Stomach (tissue), 9 donors: ENCODE measurements around the gene JAML. TPM values are rescaled to one million over a fixed set of nuclear protein-coding genes. Genes with fewer than 3 reads are reported as not detected.

ENCODE experiments used
- DNase-seq, 2 donors: peaks; one replicate each; pipeline versions ENCODE4 v3.0.0 to v3.0.0-alpha.2; 2013 to 2019
- H3K27ac ChIP-seq, 5 donors: fragments of 200-600 bp in 4 of 5; sonication (generic) in 4 of 5; one replicate each; pipeline ENCODE4 v1.5.1; 2013 to 2019; ENCODE audit warnings: mild to moderate bottlenecking in 1 of 5, moderate library complexity in 1 of 5
- H3K27me3 ChIP-seq, 3 donors: fragments of 200-600 bp; sonication (generic); one replicate each; pipeline ENCODE4 v1.5.1; 2017 to 2019; ENCODE audit warnings: mixed run types in 1 of 3
- H3K36me3 ChIP-seq, 4 donors: fragments of 200-600 bp; sonication (generic); 1 replicate in 3 of 4; 2 replicates in 1 of 4; pipeline ENCODE4 v1.5.1; 2016 to 2019
- H3K4me1 ChIP-seq, 4 donors: fragments of 200-600 bp; sonication (generic); one replicate each; pipeline ENCODE4 v1.5.1; 2016 to 2019
- H3K4me3 ChIP-seq, 4 donors: fragments of 200-600 bp; sonication (generic) in 3 of 4; one replicate each; pipeline ENCODE4 v1.5.1; 2016 to 2019; ENCODE audit warnings: mild to moderate bottlenecking in 1 of 4
- H3K9me3 ChIP-seq, 4 donors: fragments of 200-600 bp; sonication (generic); one replicate each; pipeline ENCODE4 v1.5.1; 2016 to 2019
- CTCF ChIP-seq, 7 experiments: fragments of 450-650 bp in 4 of 7; fragments of 200-600 bp in 3 of 7; sonication (generic) in 3 of 7; IDR thresholded peaks; one replicate each; pipeline ENCODE4 v1.5.1; 2016 to 2019; ENCODE audit warnings: antibody characterized with exemption in 7 of 7, control low read depth in 2 of 7, mild to moderate bottlenecking in 1 of 7
- EP300 ChIP-seq: sonication (generic); formaldehyde crosslinking; IDR thresholded peaks from one replicate; pipeline ENCODE4 v1.6.1; 2017; ENCODE audit warnings: antibody characterized with exemption
- POLR2A ChIP-seq, 4 donors: fragments of 450-650 bp; IDR thresholded peaks; one replicate each; pipeline ENCODE4 v1.6.1; 2016; ENCODE audit warnings: antibody characterized with exemption in 4 of 4, control low read depth in 2 of 4, mild to moderate bottlenecking in 1 of 4, moderate library complexity in 1 of 4
- POLR2AphosphoS5 ChIP-seq, 3 donors: sonication (generic); formaldehyde crosslinking; IDR thresholded peaks; one replicate each; pipeline ENCODE4 v1.6.1; 2016; ENCODE audit warnings: antibody characterized with exemption in 3 of 3
- whole genome bisulfite sequencing, 5 donors: extraction: QIAGEN DNeasy Blood & Tissue Kit in 3 of 5; methylation state at CpG; one replicate each; pipeline versions ENCODE4 v1.1.5 to v1.1.7; 2013 to 2018; 5-methylcytosine and 5-hydroxymethylcytosine counted together
- intact Hi-C: fragments of 100-400 bp; cut with DNase I; formaldehyde crosslinking; loops from one replicate; pipeline ENCODE4 v1.15.1; 2023; ENCODE audit warnings: low total_unique reads
- polyA plus RNA-seq, 3 donors: library from polyadenylated mRNA; stranded (reverse); fragments of 200-250 nt; gene quantifications; one replicate each; pipeline ENCODE4 v1.2.3, GENCODE V29; 2013
- total RNA-seq, 5 donors: library from RNA; depleted of rRNA; stranded (reverse); fragments of >200 nt; gene quantifications; one replicate each; pipeline versions ENCODE4 v1.1.0 to v1.2.3, GENCODE V29; 2014 to 2016
- donor health status: healthy with polysubstance abuse.
- donor health status: Bipolar disorder and iron deficiency.
- donor health status: healthy.

The JAML gene
- total and polyA plus RNA-seq, 8 donors = 3.7 to 35.0 (median 12.8) TPM

GRCh38 chr11:118164885-118165284 lies 59.9 kb downstream of the JAML start:
- intact Hi-C loops = no loop called here
- no peak overlapping the region for H3K27ac ChIP-seq
- no peak for DNase-seq
- no peaks in the 10 kb centered on the region for H3K36me3 ChIP-seq
- 49 to 77% (median 52%) methylated on average over 2 of the region's 2 CpGs for WGBS, 5 donors
- no peaks in the 10 kb centered on the region for H3K4me1 ChIP-seq
- TF ChIP-seq CTCF (IDR thresholded peaks at IDR 0.05) (no peak), POLR2AphosphoS5 (IDR thresholded peaks at IDR 0.05) (no peak), EP300 (no peak), POLR2A (IDR thresholded peaks at IDR 0.05) (no peak)
- H3K9me3 ChIP-seq = no peaks in the 10 kb centered on the region
- H3K27me3 ChIP-seq = peaks cover 0 to 72% (median 0%) of the 10 kb centered on the region in 3 donors
- H3K4me3 ChIP-seq = no peak overlapping the region

- TF ChIP-seq EP300 = no peak
- no peak for TF ChIP-seq CTCF (IDR thresholded peaks at IDR 0.05)
- no peak for TF ChIP-seq POLR2AphosphoS5 (IDR thresholded peaks at IDR 0.05)
- no peak for TF ChIP-seq POLR2A (IDR thresholded peaks at IDR 0.05)
- Histone ChIP-seq H3K9me3 (no peaks in the 10 kb centered on the region), H3K4me3 (no peak overlapping the region), H3K27me3 (peaks cover 0 to 70% (median 0%) of the 10 kb centered on the region in 3 donors), H3K27ac (no peak overlapping the region), H3K4me1 (no peaks in the 10 kb centered on the region), H3K36me3 (no peaks in the 10 kb centered on the region)
- 69 to 87% (median 75%) methylated on average over 5 of the region's 5 CpGs for WGBS, 5 donors
- DNase-seq = no peak
- intact Hi-C loops = no loop called here
Measured at GRCh38 chr11:118163494-118163893, 61.3 kb downstream of the JAML start.

- H3K36me3 ChIP-seq = no peaks in the 10 kb centered on the region
- no peaks in the 10 kb centered on the region for H3K9me3 ChIP-seq
- no peak for TF ChIP-seq CTCF (IDR thresholded peaks at IDR 0.05)
- TF ChIP-seq POLR2A (IDR thresholded peaks at IDR 0.05) = no peak
- no peak for TF ChIP-seq EP300
- TF ChIP-seq POLR2AphosphoS5 (IDR thresholded peaks at IDR 0.05) = no peak
- H3K4me1 ChIP-seq = no peaks in the 10 kb centered on the region
- no peak overlapping the region for H3K27ac ChIP-seq
- DNase-seq = no peak
- peaks cover 0 to 76% (median 0%) of the 10 kb centered on the region in 3 donors for H3K27me3 ChIP-seq
- intact Hi-C loops = no loop called here
- WGBS, 5 donors = 70 to 82% (median 71%) methylated on average over 3 of the region's 3 CpGs
- no peak overlapping the region for H3K4me3 ChIP-seq
Measured at GRCh38 chr11:118162846-118163245, 62.0 kb downstream of the JAML start.

GRCh38 chr11:118161786-118162185 lies 63.0 kb downstream of the JAML start:
- WGBS, 5 donors = 73 to 84% (median 75%) methylated on average over 6 of the region's 6 CpGs
- intact Hi-C loops = no loop called here
- no peak overlapping the region for H3K4me3 ChIP-seq
- no peak overlapping the region for H3K27ac ChIP-seq
- H3K4me1 ChIP-seq = peaks cover 0 to 4% (median 2%) of the 10 kb centered on the region in 4 donors
- peaks cover 0 to 86% (median 9%) of the 10 kb centered on the region in 3 donors for H3K27me3 ChIP-seq
- no peaks in the 10 kb centered on the region for H3K36me3 ChIP-seq
- TF ChIP-seq POLR2AphosphoS5 (IDR thresholded peaks at IDR 0.05) (no peak), CTCF (IDR thresholded peaks at IDR 0.05) (no peak), POLR2A (IDR thresholded peaks at IDR 0.05) (no peak)
- H3K9me3 ChIP-seq = no peaks in the 10 kb centered on the region
- no peak for DNase-seq
